Measurements from ENCODE around the gene PTPRT. TPM values are rescaled to one million over a fixed set of nuclear protein-coding genes. Genes with fewer than 3 reads are reported as not detected.

PTPRT gene
- total RNA-seq, 2 donors from 2014 or later = not detected

DNA sequence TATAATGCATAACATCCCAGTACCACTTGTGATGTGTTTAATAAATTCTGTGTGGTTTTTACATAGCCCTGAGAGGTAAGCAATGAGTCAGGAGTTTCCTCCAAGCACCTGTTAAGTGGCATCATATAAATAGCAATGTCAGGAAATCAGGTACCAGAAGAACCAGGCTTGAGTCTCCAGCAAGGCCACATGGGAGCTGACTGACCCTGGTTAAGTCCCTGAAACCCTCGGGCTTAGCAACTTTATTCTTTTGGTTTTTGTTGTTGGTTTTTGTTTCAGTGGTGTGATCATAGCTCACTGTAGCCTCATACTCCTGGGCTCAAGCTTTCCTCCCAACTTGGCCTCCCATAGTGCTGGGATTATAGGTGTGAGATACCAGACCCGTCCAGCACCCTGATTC is 70.0 kb downstream of the PTPRT start:
- Mint-ChIP-seq H3K27me3 (peaks cover 4% of the 10 kb centered on the region), H3K4me1 (no peaks in the 10 kb centered on the region), H3K9me3 (no peaks in the 10 kb centered on the region), H3K4me3 (no peak overlapping the region), H3K27ac (no peak overlapping the region), H3K36me3 (ENCODE audit: low read depth) (no peaks in the 10 kb centered on the region)
- ATAC-seq (replicated peaks) = no peak

DNA sequence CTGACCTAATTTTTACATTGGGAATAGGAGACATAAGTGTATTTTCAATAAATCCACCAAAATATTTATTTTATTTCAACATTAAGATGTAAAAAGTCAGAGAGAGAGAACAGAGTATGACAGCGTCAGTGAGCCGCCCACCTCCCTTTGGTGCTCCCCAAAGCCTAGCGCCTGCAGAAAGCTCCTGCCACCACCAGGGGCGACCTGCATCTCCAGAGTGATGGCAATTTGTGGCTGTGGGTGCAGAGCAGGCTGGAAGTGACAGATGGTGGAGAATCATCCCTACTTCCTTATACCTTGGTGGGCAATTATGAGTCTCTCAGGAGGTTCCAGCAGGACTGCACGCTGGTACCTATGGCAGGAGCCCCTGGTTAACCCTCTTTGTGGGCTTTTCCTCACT is 87.3 kb downstream of the PTPRT start:
- H3K4me3 Mint-ChIP-seq = no peak overlapping the region
- no peaks in the 10 kb centered on the region for H3K36me3 Mint-ChIP-seq (ENCODE audit: low read depth)
- no peaks in the 10 kb centered on the region for H3K4me1 Mint-ChIP-seq
- H3K27ac Mint-ChIP-seq = no peak overlapping the region
- H3K9me3 Mint-ChIP-seq = peaks cover 4% of the 10 kb centered on the region
- no peak for ATAC-seq (replicated peaks)
- H3K27me3 Mint-ChIP-seq = peaks cover 8% of the 10 kb centered on the region

DNA sequence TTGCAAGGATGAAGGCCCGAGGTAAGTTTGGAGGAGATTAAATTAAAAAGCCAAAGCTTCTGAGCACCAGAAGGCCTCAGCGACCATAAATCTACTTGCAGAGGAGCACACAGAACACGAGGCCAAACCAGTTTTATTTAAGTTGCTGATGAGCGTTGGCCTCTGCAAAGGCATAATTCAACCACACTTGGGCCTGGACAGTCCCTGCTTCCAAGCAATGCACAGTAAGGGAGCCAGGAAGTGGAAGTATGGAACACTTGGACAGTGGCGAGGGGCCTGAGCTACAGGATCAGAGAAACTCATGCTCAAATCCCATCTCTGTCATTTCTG is 92.8 kb downstream of the PTPRT start:
- Mint-ChIP-seq H3K4me1 (no peaks in the 10 kb centered on the region), H3K4me3 (no peak overlapping the region), H3K27me3 (peaks cover 3% of the 10 kb centered on the region), H3K9me3 (peaks cover 12% of the 10 kb centered on the region), H3K36me3 (ENCODE audit: low read depth) (no peaks in the 10 kb centered on the region), H3K27ac (no peak overlapping the region)
- no peak for ATAC-seq (replicated peaks)

DNA sequence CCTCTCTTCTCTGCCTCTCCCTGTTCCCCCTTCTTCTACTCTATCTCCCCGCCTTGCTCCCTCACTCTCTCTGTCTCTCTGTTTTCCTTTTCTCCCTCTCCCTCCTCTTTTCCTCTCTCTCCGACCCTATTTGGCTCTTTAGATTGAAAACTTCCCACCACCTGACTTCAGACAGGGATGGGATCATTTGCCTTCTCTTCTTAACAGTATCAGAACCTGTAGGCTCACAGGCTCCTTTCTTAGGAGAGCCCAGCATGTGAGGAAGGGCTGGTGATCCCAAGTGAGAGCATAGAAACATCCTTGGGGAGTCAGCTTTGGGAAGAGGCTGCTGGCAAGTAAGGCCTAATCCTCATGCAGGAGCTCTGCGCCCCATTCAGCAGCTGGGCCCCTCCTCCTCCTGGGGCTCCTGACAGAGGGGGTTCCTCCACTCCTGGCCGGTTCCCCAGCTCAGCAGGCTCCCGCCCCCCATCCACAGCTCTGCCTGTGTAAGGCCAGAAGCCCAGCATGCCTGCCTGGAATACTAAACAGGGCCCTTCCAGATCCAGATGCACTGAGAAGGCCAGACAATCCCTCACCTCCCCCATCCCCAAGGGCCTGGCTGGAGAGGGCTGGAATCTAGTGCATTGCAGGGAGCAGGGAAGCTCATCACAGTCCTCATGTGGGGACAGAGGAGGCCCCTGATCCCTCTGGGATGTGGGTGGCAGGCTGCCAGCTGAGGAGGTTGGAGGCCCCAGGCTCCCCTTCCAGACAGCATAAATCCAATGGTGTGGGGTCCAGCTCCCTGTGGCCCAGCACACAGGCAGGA is 93.4 kb downstream of the PTPRT start:
- no peaks in the 10 kb centered on the region for H3K36me3 Mint-ChIP-seq (ENCODE audit: low read depth)
- no peak overlapping the region for H3K4me3 Mint-ChIP-seq
- no peaks in the 10 kb centered on the region for H3K4me1 Mint-ChIP-seq
- ATAC-seq (replicated peaks) = no peak
- H3K9me3 Mint-ChIP-seq = peaks cover 9% of the 10 kb centered on the region
- H3K27ac Mint-ChIP-seq = no peak overlapping the region
- H3K27me3 Mint-ChIP-seq = peaks cover 3% of the 10 kb centered on the region

DNA sequence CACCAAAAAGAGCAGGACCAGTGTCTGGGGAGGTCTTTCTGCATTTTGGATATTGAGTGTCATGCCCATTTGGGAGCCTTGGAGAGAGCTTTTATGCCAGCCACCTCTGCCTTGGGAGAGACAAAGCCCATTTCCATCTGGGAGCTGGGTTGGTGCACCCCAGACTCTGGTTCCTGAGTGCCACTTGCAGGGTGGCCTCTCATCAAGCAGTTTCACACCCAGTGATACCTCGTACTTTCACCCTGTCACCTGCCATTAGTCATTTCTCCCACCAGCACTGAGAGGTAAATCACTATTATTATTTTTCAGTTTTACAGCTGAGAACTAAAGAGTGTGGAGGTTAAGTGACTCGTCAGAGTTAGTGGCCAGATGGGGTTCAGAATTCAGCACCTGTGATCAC is 94.7 kb downstream of the PTPRT start:
- Mint-ChIP-seq H3K27me3 (peaks cover 3% of the 10 kb centered on the region), H3K4me3 (no peak overlapping the region), H3K36me3 (ENCODE audit: low read depth) (no peaks in the 10 kb centered on the region), H3K9me3 (peaks cover 8% of the 10 kb centered on the region), H3K4me1 (no peaks in the 10 kb centered on the region), H3K27ac (no peak overlapping the region)
- no peak for ATAC-seq (replicated peaks)

DNA sequence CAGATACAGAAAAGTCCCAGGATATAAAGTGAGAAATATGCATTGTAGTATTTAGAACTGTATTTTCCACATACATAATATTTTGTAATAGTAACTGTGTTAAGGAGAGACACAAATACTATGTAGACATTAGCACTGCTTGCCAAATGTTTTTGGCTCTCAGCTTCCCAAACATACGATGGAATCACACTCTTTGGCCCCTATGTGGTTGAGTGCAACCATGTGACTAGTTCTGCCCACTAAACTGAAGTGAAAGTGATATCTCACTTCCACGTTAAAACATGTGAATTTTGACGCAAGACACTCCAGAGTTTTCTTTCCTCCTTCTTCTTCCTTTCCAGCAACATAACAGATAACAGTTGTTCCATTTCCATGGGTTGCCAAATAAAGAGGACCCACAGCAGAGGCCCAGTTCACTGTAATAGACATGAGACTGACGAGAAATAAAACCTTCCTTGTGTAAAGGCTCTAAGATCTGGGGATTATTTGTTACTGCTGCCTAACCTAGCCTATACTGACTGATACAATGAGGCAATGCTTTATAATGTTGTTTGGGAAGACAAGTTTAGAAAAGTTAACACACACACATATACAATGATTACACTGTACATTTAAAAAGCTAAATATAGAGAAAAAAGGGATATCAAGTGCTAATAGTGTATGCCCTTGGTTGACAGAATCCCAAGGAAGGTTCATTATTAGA is 97.2 kb downstream of the PTPRT start:
- no peaks in the 10 kb centered on the region for H3K36me3 Mint-ChIP-seq (ENCODE audit: low read depth)
- peaks cover 8% of the 10 kb centered on the region for H3K9me3 Mint-ChIP-seq
- H3K27me3 Mint-ChIP-seq = no peaks in the 10 kb centered on the region
- H3K27ac Mint-ChIP-seq = no peak overlapping the region
- H3K4me3 Mint-ChIP-seq = no peak overlapping the region
- ATAC-seq (replicated peaks) = no peak
- no peaks in the 10 kb centered on the region for H3K4me1 Mint-ChIP-seq

DNA sequence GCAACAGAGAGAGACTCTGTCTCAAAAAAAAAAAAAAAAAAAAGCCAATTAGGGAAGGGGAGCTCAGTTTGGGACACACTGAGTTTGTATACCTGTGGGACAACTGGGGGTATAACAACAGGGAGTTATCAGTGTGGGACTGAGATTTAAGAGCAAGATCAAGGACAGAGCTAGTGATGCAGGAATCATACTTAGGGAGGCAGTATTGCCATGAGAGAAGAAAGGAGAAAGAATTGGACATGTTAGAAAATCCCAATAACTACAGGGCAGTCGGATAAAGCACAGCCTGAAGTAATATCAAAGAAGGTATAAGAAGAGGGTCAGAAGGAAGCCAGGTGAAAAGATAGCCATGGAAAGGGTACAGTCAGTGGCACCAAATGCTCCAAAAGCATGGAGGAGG is 121.2 kb downstream of the PTPRT start:
- H3K36me3 Mint-ChIP-seq (ENCODE audit: low read depth) = no peaks in the 10 kb centered on the region
- no peaks in the 10 kb centered on the region for H3K27me3 Mint-ChIP-seq
- no peak overlapping the region for H3K4me3 Mint-ChIP-seq
- ATAC-seq (replicated peaks) = no peak
- peaks cover 5% of the 10 kb centered on the region for H3K9me3 Mint-ChIP-seq
- no peak overlapping the region for H3K27ac Mint-ChIP-seq
- H3K4me1 Mint-ChIP-seq = no peaks in the 10 kb centered on the region

DNA sequence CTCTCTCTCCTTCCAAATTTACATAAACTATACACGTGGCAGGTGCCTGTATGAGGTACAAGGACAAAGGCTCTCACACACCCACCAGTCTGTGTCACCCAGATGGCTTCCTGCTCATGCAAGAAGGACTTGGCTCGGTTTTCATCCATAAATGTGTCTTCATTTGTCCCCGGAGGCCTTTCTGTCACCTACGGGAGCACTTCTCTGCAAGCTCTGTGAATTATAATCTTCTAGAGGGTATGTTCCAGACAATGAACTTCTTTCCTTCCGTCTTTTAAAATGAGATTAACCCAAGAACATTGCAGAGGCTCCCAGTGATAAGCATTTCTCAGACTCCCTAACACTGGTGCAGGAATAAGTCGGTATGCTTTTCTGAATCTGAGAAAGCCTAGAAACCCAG is 123.6 kb downstream of the PTPRT start:
- no peak for ATAC-seq (replicated peaks)
- no peak overlapping the region for H3K27ac Mint-ChIP-seq
- no peak overlapping the region for H3K4me3 Mint-ChIP-seq
- H3K27me3 Mint-ChIP-seq = peaks cover 3% of the 10 kb centered on the region
- peaks cover 5% of the 10 kb centered on the region for H3K9me3 Mint-ChIP-seq
- H3K36me3 Mint-ChIP-seq (ENCODE audit: low read depth) = no peaks in the 10 kb centered on the region
- H3K4me1 Mint-ChIP-seq = no peaks in the 10 kb centered on the region

DNA sequence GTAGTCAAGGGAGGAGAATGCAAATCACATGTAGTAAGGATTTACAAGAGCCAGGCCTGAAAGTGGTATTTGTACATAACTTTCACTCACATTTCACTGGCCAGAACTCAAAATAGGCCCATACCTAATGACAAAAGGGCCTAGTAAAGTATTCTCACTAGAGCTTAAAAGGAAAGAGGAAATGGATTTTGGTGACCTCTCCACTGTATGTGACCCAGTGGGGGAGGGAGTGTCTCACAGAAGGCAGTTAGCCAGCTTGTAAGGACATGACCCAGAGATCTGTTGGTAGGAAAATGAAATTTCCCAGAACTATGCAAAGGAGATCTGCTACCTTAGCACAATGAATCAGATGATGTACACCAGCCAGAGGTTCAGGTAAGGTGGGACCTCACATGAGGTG is 124.4 kb downstream of the PTPRT start:
- peaks cover 5% of the 10 kb centered on the region for H3K9me3 Mint-ChIP-seq

DNA sequence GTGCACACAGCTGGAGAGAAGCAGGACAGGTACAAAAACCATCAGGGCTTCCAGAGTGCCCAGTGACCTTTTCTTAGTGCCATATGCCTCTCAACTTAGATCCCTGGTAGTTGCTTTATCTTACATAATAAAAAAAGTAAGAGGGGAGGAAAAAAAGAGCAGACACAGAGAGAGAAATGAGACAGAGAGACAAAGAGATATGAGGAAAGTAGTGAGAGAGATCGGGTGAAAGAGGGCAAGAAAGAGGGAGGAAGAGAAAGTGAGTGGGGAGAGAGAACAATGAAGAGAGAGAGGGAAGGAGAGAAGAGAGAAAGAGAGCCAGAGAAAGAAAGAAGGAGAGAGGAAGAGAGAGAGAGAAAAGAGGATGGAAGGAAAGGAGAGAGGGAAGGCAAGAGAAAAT is 131.6 kb downstream of the PTPRT start:
- no peak overlapping the region for H3K27ac Mint-ChIP-seq
- no peak for ATAC-seq (replicated peaks)
- no peaks in the 10 kb centered on the region for H3K4me1 Mint-ChIP-seq
- peaks cover 5% of the 10 kb centered on the region for H3K9me3 Mint-ChIP-seq
- no peak overlapping the region for H3K4me3 Mint-ChIP-seq
- H3K36me3 Mint-ChIP-seq (ENCODE audit: low read depth) = no peaks in the 10 kb centered on the region
- peaks cover 6% of the 10 kb centered on the region for H3K27me3 Mint-ChIP-seq

More for the DNA sequence above, 124.4 kb downstream of the PTPRT start:
- Mint-ChIP-seq H3K4me3 (no peak overlapping the region), H3K4me1 (no peaks in the 10 kb centered on the region), H3K27ac (no peak overlapping the region), H3K36me3 (ENCODE audit: low read depth) (no peaks in the 10 kb centered on the region), H3K27me3 (peaks cover 3% of the 10 kb centered on the region)
- ATAC-seq (replicated peaks) = no peak

DNA sequence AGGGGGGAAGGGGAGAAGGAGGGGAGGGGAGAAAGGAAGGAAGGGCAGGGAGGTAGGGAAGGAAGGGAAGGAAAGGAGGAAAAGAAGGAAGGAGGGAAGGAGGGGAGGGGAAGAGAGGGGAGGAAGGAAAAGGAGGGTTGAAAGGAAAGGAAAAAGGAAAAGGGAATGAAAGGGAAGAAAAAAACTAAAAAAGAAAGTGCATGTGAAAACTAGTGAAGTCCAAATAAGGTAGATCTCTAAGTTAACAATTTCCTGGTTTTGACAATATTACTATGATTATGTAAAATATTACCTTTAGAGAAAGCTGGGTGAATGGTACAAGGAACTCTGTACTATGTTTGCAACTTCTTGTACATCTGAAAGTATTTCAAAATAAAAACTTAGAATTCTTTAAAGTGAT is 132.4 kb downstream of the PTPRT start:
- no peaks in the 10 kb centered on the region for H3K36me3 Mint-ChIP-seq (ENCODE audit: low read depth)
- no peak overlapping the region for H3K4me3 Mint-ChIP-seq
- no peak for ATAC-seq (replicated peaks)
- H3K9me3 Mint-ChIP-seq = peaks cover 5% of the 10 kb centered on the region
- H3K27me3 Mint-ChIP-seq = peaks cover 6% of the 10 kb centered on the region
- no peak overlapping the region for H3K27ac Mint-ChIP-seq
- no peaks in the 10 kb centered on the region for H3K4me1 Mint-ChIP-seq

DNA sequence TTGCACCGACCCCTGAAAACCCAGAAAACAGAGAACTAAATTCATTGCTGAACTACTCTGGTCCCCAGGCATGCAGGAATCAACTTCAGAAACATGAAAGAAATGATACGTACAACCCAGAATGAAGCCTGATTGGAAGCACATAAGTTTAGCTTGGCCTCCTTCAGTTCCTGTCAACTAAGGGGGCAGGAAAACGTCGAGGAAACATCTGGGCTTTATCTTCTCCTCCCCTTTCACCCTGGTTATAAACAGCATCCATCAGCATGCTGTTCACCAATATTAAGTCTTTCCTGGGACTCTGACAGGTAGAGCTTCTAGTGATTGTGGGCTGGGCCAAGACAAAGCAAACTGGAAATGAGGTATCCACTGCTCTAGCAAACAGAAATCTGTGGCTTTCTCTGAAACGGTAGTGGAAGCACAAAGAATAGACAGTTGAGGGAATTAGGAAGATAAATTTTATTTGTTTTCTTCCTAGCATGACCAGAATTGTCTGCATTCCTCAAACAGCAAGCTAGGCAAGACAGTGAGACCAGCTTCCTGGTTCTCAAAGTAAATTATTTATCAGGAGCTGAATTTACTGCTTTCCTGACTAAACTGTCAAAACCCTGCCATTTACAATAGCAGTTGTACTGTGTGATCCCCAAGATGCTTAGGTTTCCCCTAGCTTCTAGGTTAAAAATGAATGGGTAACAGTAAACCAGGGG is 134.4 kb downstream of the PTPRT start:
- peaks cover 6% of the 10 kb centered on the region for H3K27me3 Mint-ChIP-seq
- H3K4me3 Mint-ChIP-seq = no peak overlapping the region
- no peaks in the 10 kb centered on the region for H3K36me3 Mint-ChIP-seq (ENCODE audit: low read depth)
- no peaks in the 10 kb centered on the region for H3K4me1 Mint-ChIP-seq
- H3K9me3 Mint-ChIP-seq = peaks cover 5% of the 10 kb centered on the region
- no peak for ATAC-seq (replicated peaks)
- no peak overlapping the region for H3K27ac Mint-ChIP-seq

DNA sequence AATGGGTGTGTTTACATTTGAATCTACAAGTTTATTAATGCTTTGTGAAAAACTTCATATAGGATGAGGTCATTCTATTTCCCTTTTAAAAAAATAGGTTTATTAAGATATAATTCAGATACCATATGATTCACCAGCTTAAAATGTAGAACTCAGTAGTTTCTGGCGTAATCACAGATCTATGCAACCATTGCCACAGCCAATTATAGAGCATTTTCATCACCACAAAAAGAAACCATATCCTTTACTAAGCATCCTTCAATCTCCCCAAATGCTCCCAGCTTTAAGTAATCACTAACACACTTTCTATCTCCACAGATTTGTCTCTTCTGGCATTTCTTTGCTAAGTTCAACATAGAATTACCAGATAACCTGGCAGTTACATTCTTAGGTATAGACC is 137.2 kb downstream of the PTPRT start:
- Mint-ChIP-seq H3K9me3 (peaks cover 5% of the 10 kb centered on the region), H3K27ac (no peak overlapping the region), H3K36me3 (ENCODE audit: low read depth) (no peaks in the 10 kb centered on the region), H3K27me3 (peaks cover 6% of the 10 kb centered on the region), H3K4me3 (no peak overlapping the region), H3K4me1 (no peaks in the 10 kb centered on the region)
- ATAC-seq (replicated peaks) = no peak

DNA sequence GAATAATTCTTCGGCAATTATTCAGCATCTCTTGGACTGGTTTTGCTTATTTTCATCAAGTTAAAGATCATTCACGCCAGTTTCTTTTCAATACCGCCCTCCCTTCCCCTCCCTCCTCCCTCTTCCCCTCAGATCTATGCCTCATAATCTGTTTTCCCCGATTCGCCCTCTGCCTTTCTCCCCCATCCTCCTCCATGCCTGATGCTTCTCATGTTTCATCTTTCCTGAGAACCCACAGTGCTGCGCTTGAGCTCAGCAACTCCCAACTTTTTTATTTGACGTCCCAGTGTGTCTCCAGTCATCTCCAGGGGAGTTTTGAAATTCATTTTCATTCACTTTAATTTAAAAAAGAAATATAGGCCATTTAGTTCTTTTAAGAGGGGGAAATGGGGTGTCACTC is 142.7 kb downstream of the PTPRT start:
- no peak overlapping the region for H3K27ac Mint-ChIP-seq
- ATAC-seq (replicated peaks) = no peak
- H3K4me3 Mint-ChIP-seq = no peak overlapping the region
- H3K4me1 Mint-ChIP-seq = no peaks in the 10 kb centered on the region
- peaks cover 4% of the 10 kb centered on the region for H3K9me3 Mint-ChIP-seq
- no peaks in the 10 kb centered on the region for H3K36me3 Mint-ChIP-seq (ENCODE audit: low read depth)
- H3K27me3 Mint-ChIP-seq = no peaks in the 10 kb centered on the region

DNA sequence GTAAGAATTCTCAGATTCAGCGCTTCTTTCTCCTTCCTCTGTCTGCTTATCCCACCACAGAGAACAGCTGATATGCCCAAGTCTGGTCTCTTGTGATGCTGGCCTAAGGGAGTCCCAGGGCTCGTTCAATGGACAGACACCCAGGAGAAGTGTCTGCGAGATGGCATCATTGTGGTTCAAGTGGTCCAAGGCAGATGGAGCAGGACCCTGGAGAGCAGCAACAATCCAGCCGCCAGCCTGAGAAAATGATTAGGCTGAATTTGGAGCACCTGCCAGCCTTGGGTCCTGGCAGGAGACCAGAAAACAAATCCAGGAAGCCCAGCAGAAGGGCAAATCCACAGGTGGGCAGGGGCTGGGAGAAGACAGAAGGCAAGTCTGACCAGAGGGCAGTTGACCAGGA is 145.8 kb downstream of the PTPRT start:
- ATAC-seq (replicated peaks) = no peak
- Mint-ChIP-seq H3K27me3 (no peaks in the 10 kb centered on the region), H3K27ac (no peak overlapping the region), H3K4me1 (no peaks in the 10 kb centered on the region), H3K4me3 (no peak overlapping the region), H3K9me3 (peaks cover 4% of the 10 kb centered on the region), H3K36me3 (ENCODE audit: low read depth) (no peaks in the 10 kb centered on the region)
